EL (cell line): ENCODE data around the gene UVSSA.

ENCODE experiments used
- DNase-seq: peaks from one replicate; pipeline ENCODE4 v3.0.0-alpha.2; 2016

UVSSA gene, protein sequence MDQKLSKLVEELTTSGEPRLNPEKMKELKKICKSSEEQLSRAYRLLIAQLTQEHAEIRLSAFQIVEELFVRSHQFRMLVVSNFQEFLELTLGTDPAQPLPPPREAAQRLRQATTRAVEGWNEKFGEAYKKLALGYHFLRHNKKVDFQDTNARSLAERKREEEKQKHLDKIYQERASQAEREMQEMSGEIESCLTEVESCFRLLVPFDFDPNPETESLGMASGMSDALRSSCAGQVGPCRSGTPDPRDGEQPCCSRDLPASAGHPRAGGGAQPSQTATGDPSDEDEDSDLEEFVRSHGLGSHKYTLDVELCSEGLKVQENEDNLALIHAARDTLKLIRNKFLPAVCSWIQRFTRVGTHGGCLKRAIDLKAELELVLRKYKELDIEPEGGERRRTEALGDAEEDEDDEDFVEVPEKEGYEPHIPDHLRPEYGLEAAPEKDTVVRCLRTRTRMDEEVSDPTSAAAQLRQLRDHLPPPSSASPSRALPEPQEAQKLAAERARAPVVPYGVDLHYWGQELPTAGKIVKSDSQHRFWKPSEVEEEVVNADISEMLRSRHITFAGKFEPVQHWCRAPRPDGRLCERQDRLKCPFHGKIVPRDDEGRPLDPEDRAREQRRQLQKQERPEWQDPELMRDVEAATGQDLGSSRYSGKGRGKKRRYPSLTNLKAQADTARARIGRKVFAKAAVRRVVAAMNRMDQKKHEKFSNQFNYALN

DNA sequence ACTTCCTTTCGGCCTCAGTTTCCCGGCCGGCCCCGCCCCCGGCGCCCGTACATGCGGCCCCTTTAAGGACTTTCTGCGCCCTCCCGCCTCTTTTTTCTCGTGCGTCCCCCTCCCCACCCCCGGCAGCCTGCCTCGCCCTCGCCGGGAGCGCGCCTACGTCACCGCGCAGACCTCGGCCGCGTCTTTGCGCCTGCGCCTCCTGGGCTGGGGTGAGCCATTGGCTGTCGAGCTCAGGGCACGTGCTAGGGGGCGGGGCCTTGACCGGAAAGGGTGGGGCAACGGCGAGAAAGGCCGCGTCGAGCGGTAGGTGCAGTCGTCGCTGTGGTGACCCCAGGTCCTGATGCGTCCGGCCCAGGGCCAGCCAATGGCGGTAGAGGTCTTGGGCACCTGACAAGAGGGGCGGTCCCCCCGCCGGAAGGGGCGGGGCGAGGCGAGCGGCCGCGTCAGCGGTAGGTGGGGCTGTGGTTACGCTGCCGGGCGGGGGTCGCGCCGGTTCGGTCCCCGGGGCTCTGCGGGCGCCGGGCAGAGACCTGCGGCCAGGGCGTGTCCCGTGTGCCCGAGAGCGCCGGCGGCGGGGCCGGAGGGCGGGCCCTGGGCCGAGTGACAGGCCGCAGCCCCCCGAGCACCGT is at the start of gene UVSSA:
TSS of gene UVSSA (plus strand) at position 428 of the 629 bp plus-strand sequence. CDS start 884 bp downstream, outside the sequence.
- peak; percentile 99 for DNase-seq

DNA sequence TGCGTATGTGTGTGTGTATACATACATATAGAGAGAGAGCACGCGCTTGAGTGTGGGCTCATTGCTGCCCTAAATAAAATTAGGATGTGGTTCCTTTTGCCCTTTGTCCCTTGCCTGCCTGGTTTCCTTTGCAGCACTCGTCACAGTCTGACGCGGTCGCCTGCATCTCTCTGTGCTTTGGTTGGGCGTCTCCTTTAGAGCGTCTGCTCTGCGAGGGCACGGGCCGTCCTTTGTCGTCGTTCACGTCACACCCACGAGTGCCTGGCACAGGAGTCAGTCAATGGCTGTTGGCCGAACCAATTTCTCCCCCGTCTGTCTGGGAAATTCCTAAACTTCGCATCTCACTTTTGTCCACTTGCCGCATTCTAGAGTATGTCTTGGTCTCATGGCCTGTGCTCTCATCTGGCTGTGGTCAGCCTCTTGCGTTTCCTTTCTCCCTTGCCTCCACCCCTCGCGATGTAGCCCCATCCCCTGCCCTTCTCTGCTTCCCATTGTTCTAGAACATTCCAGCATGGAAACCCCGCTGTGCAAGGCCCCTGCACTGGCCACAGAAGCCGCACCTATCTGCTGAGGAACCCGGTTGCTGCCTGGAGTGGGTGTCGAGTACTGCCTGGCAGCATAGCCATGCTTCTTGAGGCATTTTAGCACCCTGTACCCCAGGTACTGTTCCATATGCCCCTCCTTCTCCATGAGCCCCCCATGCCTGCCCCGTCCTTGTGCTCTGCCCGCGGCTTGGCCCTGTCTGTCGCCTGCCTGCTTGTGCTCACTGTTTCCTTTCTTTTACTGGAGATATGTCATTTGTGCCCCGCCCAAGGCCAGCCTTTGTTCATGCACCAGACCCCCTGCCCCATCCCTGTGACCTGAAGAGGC is 49.3 kb upstream of the UVSSA start:
- no peak for DNase-seq

DNA sequence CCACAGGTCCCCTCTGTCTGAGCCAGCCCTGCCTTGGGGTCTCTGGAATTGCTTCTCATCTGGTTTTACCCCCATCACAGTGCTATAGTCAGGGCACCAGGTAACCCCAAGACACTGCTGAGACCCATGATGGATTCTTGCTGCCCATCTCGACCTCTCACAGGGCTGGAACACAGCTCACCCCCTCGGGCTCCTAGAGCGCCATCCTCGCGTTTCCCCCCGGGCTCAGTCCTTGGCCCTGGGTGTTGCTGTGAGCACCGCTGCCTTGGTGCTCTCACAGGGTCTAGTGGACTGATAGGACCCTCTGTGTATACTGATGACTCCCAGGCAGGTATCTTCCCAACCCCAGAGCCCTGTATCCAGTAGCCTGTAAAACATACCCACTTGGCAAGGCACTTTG is 48.5 kb upstream of the UVSSA start:
- no peak for DNase-seq

DNA sequence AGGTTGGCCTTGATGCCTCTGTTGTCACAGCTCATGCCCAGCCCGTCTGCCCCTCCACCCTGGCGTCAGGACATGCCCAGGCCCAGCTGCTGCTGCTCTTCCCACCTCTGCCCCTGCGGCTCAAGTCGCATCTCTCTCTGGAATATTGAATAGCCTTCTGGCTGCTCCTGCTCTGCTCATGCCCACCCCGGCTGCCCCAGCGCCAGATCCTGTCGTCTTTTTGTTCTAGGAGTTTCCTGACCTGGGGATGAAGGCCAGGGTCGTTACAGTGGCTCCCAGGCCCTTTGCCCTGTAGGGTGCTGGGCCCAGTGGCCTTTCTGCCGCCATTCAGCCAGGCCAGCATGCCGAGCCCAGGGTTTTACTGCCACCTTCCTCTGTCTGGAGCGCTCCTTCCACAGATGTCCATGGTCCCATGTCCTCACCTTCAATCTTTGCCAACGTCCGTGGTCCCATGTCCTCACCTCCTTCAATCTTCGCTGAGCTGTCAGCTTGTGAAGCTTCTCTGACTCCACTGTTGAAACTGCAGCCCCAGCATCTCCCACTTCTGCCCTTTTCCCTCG is 47.6 kb upstream of the UVSSA start:
- DNase-seq = no peak

DNA sequence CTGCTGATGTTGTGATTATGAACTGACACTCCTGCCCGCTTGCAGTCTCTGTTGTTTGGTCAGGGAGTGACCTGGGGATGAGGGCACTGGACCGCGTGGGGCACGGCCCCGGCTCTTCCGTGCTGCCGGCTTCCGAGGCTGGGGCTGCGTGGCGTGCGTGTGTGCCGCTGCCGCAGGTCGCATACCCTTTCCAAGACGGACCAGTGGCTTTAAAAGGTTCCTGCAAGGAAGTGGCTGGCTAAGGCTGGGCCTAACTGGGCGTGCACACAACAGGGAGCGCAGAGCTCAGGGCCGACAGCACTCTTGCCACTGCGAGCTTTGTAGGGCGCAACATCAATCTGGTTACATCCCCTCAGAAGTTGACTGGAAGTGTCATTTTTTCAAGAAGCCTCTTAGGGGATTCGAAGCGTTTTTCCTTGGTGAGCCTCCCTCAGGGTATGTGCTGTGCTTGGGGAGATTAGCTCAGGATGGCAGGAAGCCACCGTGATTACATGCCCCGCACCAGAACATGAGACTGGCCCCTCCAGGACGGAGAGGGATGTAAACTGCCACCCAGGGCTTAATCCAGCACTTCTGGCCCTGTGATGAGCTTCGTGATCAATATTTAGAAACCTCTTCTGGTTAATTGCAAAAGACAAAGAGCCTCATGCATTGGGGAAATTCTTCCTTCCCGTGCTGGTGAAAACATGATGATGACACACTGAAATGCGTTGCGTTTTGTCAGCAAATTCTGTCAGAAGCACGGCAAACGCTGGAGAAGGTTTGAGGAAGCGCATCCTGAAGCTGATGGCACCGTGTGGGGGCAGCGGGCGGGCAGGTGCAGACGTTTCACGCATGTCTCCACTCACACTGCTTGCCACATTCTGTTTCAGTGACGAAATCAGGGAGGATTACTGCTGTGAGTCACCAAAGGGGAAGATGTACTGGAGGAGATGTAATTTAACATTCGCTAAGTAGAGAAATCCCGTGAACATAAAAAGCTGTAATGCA is 46.2 kb upstream of the UVSSA start:
- peak; percentile 75 for DNase-seq

DNA sequence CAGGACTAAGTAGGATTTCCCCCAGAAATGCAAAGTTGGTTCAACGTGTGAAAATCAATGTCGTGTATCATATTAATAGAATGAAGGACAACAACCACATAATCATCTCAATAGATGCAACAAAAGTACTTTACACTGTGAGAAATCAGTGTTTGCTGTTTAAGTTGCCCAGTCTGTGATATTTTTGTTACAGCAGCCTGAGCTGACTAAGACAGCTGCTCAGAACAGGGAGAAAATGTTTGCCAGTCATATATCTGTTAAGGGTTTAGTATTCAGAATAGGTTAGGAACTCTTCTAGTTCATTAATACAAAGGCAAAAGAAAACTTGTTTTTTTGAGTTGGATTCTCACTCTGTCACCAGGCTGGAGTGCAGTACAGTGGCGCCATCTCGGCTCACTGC is 44.8 kb upstream of the UVSSA start:
- DNase-seq = no peak

DNA sequence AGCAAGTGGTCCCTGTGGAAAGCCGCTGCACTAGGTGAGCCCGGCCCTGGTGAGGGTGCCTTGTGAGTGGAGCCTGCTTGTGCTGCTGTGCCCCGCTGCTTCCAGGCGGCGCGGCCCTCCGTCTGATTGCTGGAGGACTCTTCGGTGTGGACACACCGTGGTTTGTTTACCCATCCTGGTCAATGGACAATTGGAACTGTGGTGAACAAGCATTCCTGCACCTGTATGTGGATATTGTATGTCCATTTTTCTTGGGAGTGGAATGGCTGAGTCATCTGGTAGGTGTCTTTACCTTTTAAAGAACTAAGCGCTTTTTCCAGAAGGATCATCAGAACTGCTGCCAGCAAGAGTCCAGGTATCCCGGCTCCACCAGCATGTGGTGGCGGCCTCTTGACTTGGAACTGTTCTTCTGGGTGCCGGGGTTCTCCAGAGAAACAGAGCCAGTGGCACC is 41.7 kb upstream of the UVSSA start:
- DNase-seq = no peak

DNA sequence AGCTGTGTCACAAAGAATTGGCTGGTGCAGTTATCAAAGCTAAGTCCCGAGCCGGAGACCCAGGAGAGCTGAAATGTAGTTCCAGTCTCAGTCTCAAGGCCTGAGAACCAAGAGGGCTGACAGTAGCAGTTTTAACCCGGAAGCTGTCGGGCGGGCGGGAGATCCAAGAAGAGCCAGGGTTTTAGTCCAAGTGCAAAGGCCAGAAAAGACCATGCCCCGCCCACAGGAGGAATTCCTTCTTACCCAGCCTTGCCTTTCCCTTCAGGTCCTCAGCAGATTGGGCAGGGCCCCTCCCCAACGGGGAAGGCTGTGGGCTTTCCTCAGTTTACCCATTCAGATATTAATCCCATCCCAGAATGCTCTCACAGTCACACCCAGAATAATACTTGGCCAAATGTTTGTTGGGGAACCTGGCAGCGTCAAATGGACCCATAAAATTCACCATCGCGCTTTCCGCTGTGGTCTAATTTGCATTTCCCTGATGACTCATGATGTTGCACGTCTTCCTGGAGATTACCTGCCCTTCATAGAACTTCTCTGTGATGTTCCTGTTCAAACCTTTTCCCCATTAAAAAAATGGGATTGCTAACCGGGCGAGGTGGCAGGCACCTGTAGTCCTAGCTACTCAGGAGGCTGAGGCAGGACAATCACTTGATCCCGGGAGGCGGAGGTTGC is 41.1 kb upstream of the UVSSA start:
- no peak for DNase-seq

DNA sequence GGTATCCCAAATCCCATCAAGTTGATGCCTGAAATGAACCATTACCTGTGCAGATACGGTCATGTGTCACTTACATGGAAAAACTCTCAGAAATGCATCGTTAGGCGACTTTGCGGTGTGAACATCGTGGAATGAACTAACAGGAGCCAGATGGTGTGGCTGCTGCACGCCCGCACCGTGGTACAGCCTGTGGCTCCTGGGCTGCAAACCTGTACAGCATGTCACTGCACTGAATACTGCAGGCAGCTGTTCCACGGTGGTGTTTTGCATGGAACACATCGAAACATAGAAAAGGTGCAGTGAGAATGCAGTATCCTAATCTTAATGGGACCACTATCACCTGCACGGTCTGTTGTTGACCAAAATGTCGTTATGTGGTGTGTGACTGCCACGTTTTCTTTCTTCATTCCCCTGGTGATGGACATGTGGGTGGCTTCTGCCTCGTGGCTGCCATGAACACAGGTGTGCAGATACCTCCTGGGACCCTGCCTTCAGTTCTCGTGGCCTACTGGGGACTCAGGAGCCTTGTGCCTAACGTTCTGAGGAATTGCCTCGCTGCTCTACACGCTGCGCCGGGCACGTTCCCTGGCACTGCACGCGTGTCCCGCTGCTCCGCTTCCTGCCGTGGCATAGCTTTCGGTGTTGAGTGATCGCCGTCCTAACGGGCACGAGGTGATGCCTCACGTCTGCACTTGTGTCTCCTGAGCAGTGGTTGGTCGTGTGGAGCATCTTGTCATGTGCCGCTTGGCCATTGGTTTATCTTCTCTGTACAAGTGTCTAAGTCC is 38.9 kb upstream of the UVSSA start:
- DNase-seq = no peak

DNA sequence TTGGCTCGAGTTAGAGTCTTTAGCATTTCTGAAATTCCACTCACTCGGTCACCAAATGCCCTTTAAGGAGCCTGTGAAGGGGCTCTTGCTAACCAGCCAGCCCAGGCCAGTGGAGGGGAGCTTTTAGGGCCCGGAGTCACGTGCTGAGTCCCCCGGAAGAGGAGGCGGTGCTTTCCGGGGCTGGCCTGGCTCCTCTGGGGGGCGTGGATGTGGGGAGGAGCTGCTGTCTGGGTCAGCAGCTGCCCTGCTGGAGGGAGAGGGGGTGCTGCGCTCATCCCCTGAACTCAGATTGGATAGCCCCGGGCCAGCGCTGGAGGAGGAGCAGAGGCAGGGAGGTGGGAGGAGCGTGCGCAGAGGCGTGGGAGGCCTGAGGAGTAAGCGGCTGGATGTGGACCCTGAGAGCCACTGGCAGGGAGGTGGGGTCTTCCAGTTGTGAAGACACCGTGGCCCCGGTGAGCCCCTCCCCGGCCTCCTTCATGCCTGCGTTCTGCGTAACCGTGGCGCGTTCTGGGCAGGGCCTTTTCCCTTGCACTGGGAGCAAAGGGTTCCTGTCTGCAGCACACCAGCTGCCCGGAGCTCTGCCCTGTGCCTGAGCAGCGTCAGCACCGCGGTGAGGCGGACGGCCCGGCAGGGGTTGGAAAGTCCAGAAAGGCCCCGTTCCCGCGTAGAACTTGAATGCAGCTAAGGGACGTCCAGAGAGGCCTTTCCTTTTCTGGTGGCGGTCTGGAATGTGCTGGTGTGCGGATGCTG is 37.6 kb upstream of the UVSSA start:
- DNase-seq = peak; percentile 96

DNA sequence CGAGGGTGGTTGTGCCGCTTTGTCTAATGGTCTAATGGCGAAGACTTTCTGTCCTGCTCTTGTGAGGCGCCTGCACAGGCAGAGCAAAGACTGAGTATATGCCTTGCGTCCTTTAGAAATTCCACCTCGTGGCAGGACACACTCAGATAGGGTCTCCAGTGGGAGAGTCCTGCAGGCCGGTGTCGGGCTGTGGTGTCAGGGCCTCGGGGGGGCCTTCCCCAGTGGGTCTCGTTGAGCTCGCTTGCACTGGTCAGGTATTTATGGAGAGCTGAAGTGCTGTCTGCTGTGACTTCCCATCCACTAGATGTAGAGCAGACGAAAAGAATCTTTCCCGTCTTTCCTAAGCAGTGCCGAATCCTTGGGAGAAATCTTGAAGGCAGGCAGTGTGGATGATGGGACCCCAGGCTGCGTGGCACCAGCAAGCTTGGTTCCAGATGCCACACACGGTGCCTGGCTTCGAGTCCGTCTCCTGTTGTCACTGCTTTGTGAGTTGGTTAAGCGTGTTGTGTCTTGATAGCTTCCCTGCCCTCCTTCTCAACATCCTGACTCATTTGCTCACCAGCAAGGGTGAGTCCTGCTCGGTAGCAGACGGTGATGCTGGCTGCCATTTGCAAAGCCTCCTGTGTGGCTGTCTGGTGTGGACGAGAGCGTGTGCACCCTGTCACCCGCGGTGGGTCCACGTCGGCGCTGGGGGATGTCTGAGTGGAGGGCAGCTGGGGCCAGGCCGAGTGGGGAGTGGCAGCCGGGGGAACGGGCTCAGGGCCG is 36.8 kb upstream of the UVSSA start:
- DNase-seq = no peak

DNA sequence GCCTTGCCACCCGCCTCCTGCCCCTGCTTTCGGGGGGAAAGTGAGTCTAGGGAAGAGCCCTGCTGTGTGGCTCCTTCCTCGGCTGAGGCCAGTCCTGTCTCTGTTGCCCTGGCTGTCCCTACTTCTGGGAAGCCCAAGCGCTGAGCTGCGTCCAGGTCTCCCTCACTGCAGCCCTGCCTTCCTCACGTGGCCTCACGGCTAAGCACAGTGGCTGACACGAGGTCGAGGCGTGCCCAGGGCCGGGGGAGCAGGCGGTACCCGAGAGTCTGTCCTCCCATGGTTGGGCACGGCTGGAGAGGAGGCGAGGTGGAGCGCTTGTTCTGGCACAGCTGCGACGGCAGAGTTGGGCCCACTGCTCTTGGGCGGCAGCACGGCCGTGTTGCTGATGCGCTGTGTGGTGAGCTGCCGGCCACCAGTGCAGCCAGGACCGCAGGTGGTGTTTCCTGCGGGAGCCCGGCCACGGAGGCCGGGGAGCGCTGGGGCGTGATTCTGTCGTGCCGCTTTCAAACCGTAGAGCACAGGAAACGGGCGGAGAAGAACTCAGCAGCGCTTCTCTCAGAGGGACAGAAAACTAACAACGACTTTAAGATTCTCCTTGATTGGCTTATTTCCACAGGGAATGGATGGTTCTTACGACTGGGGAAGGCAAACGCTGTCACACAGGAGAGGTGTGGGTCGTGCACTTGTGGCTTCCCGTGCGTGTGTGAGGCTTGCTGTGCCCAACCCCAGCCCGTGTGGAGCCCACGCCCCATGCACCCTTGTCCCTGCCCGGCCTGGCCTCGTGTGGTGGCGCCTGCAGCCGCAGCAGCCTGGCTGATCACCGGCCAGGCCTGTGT is 36.0 kb upstream of the UVSSA start:
- no peak for DNase-seq

DNA sequence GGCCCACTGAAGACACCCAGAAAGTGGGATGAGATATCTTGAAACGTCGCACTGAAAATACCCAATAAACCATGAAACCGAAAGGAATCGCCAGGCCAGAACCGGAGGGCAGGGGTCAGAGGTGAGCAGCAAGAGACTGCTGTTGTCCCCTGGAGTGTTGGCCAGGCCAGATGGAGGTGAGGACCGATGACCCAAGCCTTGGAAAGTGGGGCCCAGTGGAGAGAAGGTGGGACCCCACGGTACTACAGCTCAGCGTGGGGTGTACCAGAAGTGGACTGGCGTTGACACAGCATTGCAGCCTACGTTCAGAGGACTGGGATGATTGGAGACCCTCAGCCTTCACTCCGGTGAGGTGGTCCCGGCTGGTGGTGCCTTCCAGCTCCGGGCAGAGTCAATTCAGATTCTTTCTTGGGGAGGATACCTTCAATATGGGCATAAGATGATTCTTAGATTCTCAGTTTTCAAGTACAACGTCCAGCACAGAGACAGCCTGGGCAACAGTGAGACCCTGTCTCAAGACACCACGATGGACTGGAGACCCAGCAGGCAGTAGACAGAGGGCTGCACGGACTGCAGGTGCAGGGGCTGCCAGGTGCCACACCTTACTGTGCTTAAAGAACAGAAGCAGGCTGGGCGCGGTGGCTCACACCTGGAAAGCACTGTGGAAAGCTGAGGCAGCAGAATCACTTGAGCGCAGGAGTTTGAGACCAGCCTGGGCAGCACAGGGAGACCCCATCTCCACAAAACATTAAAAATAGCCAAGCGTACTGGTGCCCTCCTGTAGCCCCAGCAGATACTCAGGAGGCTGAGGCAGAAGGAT is 34.0 kb upstream of the UVSSA start:
- DNase-seq = no peak

DNA sequence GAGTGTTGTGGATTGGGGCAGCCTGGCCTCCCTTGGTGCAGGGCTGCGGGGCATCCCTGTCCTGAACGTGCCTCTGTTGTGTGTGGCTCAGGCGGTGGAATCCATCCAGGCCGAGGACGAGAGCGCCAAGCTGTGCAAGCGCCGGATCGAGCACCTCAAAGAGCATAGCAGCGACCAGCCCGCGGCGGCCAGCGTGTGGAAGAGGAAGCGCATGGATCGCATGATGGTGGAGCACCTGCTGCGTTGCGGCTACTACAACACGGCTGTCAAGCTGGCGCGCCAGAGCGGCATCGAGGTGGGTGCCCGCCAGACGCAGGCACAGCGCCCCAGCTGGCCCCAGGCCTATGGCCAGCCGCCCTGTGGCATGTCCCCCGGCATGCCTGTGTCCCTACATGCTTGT is 31.7 kb upstream of the UVSSA start:
- no peak for DNase-seq

DNA sequence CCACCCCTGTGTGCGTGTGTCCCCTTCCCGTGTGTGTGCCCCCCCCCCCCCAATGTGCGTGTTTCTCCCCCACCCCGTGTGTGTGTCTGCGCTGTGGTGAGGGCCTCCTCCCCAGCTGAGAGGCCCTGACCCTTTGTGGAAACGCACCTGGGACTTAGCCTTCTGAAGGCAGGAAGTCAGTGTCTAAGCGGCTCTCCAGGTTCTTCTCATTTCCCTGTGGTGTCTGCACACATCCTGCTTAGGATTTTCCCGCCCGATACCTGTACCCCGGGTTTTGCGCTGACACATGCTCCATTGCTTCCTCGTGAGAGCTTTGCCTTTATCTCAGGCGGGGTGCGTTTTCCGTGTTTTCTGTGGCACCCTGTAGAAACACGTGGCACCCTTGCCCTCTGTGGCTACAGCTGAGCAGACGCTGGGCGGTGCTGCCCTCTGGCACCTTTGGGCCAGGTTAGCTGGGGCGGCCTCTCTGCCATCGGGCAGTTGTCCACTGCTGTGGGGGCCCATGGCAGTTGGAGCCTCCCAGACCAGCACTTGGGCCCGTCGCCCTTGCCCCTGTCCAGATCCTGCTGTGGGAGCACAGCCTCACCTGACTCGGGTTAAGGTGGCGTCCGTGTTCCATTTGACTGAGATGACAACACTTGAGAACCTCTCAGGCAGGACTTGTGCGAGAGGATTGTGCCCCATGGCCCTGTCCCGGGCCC is 31.0 kb upstream of the UVSSA start:
- no peak for DNase-seq
